Ramos (cell line): ENCODE data around the gene SH3RF1.
"Not testable (repeated sequence)": the region's sequence is repeated elsewhere in the genome, so short reads cannot be mapped to it uniquely, and the experiment has no call there.

Experiments used
- in situ Hi-C: fragments of 300-500 bp; cut with MboI; formaldehyde crosslinking; loops from one replicate; pipeline ENCODE4 v1.14.3; 2022; ENCODE audit warnings: low sequenced_read_pairs; ENCODE audit not compliant: unreplicated experiment

The SH3RF1 gene

GRCh38 chr4:169178092-169178491 is 92.7 kb downstream of the SH3RF1 start:
- in situ Hi-C loops: not testable (repeated sequence)

DNA sequence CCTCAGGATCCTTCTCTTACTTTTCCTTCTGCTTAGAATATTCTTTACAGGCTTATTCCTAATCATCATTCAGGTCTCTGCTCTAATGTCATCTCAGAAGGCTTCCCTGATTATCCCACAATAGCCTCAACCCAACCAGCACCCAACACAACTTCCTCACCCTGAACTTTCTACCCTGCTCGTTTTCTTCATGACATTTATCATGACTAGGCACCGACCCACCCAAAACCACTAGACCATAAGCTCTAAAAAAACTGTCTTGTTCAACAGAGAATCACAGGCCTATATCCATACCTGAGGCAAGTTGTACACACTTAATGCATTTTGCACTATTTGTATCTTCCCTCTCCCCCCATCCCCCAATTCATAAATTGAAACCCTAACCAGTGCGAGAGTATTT is 95.3 kb downstream of the SH3RF1 start:
- in situ Hi-C loops: no loop called here

DNA sequence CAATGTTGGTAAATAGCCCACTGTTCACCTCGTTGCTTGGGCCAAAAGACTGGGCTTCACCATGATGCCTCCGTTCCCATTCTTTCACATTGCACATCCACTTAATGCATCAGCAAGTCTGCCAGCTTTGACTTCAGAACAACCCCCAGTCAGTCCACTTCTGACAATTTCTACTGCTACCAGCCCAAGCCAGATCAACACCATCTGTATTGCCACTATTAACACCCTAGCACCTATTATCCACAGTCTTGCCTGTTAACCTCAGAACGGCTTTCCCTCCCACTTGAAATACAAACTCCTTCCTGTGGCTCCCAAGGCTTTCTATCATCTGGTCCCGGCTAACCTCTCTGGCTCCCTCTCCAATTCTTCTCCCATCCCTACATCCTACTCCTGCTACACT is 95.7 kb downstream of the SH3RF1 start:
- in situ Hi-C loops: no loop called here

DNA sequence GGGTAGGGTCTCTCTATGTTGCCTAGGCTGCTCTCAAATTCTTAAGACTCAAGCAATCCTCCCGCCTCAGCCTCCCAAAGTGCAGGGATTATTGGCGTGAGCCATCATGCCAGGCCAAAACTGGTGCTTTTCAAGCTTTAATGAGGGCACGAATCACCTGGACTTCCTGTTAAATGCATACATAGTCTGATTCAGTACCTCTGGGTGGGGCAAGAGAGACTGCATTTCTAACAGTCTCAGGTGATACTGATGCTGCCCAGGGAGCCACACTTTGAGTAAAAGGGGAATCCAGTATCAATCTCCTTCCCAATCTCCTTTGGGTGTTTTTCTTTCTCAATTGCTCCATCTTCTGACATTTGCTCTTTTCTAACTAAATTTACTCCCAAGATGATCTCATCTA is 96.5 kb downstream of the SH3RF1 start:
- in situ Hi-C loops: no loop called here

- in situ Hi-C loops: no loop called here
Measured at GRCh38 chr4:169167957-169168858, 102.5 kb downstream of the SH3RF1 start.

DNA sequence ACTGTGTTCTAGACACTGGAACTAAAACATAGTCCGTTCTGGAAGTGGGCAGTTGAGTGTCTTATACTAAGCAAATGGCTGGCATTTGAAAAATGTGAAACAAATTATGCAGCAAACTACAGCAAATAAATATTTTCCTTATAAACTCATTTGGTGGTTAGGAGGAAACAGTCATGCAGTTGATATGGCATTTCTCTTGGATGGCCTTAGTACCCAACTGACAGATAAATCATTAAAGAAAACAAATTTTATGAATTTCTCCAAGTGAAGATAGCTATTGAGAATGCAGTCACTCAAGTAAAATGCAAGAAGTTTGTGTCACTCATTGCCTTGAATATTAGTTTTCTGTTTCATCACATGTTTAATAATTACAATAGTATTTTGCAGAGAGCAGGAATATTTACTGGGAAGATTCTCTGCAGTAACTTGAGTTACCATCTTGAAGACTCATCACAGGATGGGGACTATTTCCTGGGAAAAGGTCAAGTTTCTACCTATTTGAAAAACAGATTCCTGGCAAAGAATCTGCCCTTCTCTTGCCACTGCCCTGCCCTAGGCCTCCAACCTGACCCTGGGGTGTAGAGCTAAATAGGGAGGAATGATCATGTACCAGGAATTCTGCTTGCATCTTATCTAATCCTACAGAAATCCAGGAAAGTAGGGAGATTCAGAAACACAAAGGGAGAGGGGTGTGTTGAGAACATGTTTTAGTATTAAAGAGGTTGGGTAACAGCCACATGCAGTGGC is 105.9 kb downstream of the SH3RF1 start:
- in situ Hi-C loops: no loop called here

GRCh38 chr4:169163947-169164668 is 106.6 kb downstream of the SH3RF1 start:
- in situ Hi-C loops: no loop called here

- in situ Hi-C loops: no loop called here
Measured at GRCh38 chr4:169163495-169163894, 107.3 kb downstream of the SH3RF1 start.

GRCh38 chr4:169160825-169161224 is 109.9 kb downstream of the SH3RF1 start:
- in situ Hi-C loops: no loop called here

DNA sequence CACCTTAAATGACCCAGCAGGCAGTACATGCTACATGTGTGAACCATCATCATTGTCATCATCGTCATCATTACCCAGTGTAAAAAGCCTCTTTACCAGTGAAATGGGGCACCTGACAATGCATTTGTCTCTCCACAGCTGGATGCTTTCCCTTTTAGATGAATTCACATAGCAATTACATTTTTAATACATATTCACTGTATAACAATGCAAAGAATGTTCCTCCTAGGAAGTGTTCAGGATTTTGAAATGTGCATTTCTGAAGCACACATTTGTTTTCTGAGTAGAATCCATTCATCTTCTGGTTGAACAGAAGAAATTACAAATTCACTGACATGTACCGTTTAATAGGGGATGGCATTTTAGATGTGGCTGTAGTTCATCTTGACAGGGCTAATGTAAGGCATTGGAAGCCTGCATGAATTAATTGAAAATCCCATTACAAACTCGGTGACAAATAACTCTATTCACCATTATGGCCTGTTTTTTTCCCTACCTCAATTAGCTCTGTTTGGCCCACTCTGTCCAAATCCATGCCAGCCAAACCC is 111.1 kb downstream of the SH3RF1 start:
- in situ Hi-C loops: no loop called here

- in situ Hi-C loops: no loop called here
Measured at GRCh38 chr4:169158861-169159260, 111.9 kb downstream of the SH3RF1 start.

GRCh38 chr4:169158046-169158445 is 112.7 kb downstream of the SH3RF1 start:
- in situ Hi-C loops: no loop called here

- in situ Hi-C loops: no loop called here
Measured at GRCh38 chr4:169156392-169156791, 114.4 kb downstream of the SH3RF1 start.

DNA sequence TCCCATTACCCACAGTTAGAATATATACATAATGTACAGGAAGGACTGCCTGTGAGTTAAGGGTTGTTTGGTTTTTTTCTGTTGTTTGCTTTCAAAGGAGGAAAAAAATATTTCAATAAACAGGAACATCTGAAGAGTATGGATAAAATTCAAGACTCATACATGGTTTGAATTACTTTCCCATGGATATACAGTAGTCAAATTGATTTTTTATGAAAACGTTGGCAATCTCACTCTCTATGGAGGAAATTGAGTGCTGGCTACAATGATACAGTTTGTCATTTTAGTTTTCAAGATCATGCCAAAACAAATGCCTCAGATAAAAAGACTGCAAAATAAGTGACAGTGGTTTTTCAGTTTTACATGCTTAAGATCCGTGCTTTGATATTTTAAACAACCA is 116.6 kb downstream of the SH3RF1 start:
- in situ Hi-C loops: no loop called here

DNA sequence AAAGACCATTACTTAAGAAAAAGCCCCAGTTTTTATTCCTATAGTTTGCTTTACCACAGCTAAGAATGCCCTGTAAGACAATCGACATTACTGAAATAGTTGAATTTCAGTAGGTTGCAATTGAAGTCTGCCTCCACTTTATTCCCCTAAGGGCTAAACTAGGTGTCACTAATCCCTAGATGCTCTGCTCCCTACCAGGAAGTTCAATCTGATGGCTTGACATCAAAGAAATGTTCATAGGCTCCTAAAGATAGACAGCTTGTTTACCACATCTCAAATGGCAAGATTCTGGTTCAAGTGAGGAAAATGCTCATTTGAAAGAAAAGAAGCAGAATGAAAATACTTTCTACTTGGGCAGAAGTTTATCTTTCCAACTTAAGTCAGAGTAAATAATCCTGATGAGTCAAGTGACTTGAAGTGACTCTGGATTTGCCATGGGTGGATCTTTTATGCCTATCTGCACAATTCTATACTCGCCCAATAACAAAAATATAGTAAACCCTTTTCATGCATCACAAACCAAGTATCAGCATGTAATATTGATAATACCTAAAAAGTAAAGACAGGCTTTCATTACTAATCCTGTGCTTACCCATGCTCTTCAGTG is 117.2 kb downstream of the SH3RF1 start:
- in situ Hi-C loops: no loop called here

GRCh38 chr4:169152899-169153298 is 117.9 kb downstream of the SH3RF1 start:
- in situ Hi-C loops: no loop called here

DNA sequence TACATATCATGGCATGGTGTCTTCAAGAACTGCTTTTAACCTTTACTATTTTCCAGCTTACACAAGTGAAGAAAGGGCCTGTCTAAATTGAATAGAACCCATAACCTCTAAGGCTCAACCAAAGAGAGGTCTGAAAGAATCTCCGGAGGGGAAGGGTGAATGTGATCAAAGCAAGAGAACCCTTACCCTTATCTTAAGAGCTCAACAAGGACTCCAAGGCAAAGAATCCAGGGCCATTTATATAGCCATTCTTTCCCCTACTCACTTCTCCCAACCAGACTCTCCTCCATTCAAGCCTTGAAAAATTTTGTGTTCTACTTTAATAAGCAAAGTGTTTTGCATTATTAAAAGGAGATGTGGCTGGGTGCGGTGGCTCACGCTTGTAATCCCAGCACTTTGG is 118.7 kb downstream of the SH3RF1 start:
- in situ Hi-C loops: no loop called here

DNA sequence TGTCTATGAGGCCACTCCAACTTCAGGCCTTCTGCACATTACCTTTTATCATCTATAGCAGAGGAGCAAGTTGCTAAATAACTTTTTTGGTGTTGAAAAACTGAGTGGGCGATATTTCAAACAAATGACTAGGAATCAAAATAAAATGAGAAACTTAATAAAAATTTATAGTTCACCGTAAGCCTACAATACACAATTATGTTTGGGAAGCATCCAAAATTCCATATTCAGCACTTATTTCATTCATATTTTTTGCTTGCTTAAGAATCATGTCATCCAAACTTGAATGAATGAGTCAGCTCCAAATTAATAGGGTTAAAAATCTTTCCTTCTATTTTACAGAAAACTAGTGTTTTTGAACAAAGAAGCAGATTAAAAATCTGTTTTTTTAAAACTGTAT is 119.1 kb downstream of the SH3RF1 start:
- in situ Hi-C loops: no loop called here

DNA sequence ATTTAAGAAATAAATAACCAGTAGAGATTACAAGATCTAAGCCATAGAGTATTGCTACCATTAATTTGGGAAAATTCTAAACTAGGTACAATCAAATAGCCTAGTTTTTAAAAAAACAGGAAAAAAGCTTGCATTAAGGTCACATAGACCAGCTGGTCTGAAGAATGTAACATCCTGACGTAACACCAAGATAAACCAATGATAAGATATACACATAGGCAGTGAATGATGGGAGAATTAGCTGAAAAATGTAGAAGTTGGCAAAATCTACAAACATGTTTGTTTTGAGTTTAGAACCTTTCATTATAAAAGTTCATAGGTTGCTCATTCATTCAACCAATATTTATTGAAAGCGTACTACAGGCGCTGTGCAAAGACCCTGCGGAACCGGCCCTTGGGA is 120.0 kb downstream of the SH3RF1 start:
- in situ Hi-C loops: no loop called here

DNA sequence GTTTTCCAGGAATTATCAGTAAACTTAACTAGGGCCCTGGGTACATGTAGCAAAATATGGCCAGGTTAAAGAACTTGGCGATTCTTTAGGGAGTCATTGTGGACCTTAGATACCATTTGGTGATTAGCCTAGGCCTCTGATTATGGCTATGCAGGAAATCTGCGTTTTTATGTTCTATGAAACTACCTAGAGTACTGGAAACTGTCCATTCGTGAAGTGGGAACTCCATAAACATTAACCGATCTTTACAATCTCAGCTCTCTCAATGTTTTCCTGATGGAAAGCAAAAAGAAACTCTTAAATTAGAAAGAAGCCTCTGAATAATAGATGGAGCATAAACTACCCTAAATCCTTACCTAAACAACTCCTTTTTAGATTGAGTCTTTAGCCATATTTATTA is 121.9 kb downstream of the SH3RF1 start:
- in situ Hi-C loops: no loop called here
